Loucy (cell line): ENCODE results near the gene SLC24A1.

Experiments
- H2AFZ ChIP-seq: fragments of 200-600 bp; sonication (generic); 2 replicates; pipeline ENCODE4 v1.6.0; 2016; ENCODE audit warnings: antibody characterized with exemption, mild to moderate bottlenecking, low read length, moderate library complexity
- H3F3A ChIP-seq: fragments of 200-600 bp; 2 replicates; pipeline ENCODE4 v1.6.0; 2016; ENCODE audit warnings: antibody characterized with exemption, low read depth, mild to moderate bottlenecking
- H3K27me3 ChIP-seq: fragments of 200-600 bp; sonication (generic); 2 replicates; pipeline ENCODE4 v1.6.1; 2014; ENCODE audit warnings: low read length, mild to moderate bottlenecking; ENCODE audit not compliant: insufficient read depth, poor library complexity, severe bottlenecking
- H3K36me3 ChIP-seq: fragments of 200-600 bp; sonication (generic); 2 replicates; pipeline ENCODE4 v1.6.1; 2016; ENCODE audit warnings: low read length; ENCODE audit not compliant: insufficient read depth
- H3K4me1 ChIP-seq: fragments of 200-600 bp; sonication (generic); 2 replicates; pipeline ENCODE4 v1.5.1; 2014; ENCODE audit warnings: low read length, mild to moderate bottlenecking; ENCODE audit not compliant: insufficient read depth, poor library complexity, severe bottlenecking
- H3K4me2 ChIP-seq: fragments of 200-600 bp; sonication (generic); 2 replicates; pipeline ENCODE4 v1.6.0; 2014; ENCODE audit warnings: antibody characterized with exemption, low read length, low read depth, mild to moderate bottlenecking; ENCODE audit not compliant: poor library complexity, severe bottlenecking
- H3K4me3 ChIP-seq: fragments of 200-600 bp; sonication (generic); 2 replicates; pipeline ENCODE4 v1.5.1; 2014; ENCODE audit warnings: low read length, mild to moderate bottlenecking, mixed read lengths; ENCODE audit not compliant: poor library complexity, severe bottlenecking
- H3K79me2 ChIP-seq: fragments of 200-600 bp; sonication (generic); 2 replicates; pipeline ENCODE4 v1.6.1; 2014; ENCODE audit warnings: low read length; ENCODE audit not compliant: insufficient read depth
- H3K9ac ChIP-seq: fragments of 200-600 bp; sonication (generic); 2 replicates; pipeline ENCODE4 v1.6.0; 2014; ENCODE audit warnings: mild to moderate bottlenecking, low read depth, low read length, moderate library complexity; ENCODE audit not compliant: poor library complexity, severe bottlenecking
- H3K9me2 ChIP-seq: fragments of 200-600 bp; sonication (generic); replicated peaks from 2 replicates; pipeline ENCODE4 v1.6.1; 2016; ENCODE audit warnings: low read depth, low read length, mixed read lengths
- H3K9me3 ChIP-seq: fragments of 200-600 bp; sonication (generic); 2 replicates; pipeline ENCODE4 v1.6.1; 2014; ENCODE audit warnings: mild to moderate bottlenecking, antibody characterized with exemption, low read length, low read depth; ENCODE audit not compliant: insufficient read depth
- H4K20me1 ChIP-seq: fragments of 200-600 bp; sonication (generic); 2 replicates; pipeline ENCODE4 v1.6.0; 2014; ENCODE audit warnings: antibody characterized with exemption, low read length, mild to moderate bottlenecking; ENCODE audit not compliant: insufficient read depth, poor library complexity, severe bottlenecking
- EZH2phosphoT487 ChIP-seq: fragments of 200-600 bp; IDR thresholded peaks from 2 replicates; pipeline ENCODE4 v1.6.1; 2018; ENCODE audit warnings: antibody characterized with exemption, mild to moderate bottlenecking, moderate library complexity, borderline replicate concordance
- TF ChIP-seq, protein P1 (sequence below): fragments of 200-600 bp; sonication (generic); conservative IDR thresholded peaks from 2 replicates; pipeline ENCODE4 v1.5.1; 2014; ENCODE audit warnings: mild to moderate bottlenecking, antibody characterized with exemption, low read length

SLC24A1 gene

DNA sequence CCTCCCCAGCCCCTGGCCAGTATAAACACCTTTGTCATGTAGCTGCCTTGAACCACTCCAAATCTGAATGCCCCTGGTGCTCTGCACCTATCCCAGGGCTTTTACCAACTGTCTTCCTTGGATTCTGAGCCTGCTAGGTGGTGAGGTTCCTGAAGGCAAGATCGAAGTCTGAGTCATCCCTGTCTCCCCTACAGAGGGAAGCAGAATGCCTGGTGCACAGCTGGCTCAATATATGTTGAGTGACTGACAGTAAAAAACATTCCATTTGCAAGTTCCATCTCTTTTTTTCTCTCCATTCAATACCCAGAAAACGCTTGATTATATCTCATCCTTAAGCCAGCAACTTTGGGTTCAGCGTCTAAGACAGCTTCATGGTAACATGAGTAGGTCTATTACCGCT is 24.7 kb downstream of the SLC24A1 start:
- no peaks in the 10 kb centered on the region for H3K4me1 ChIP-seq
- H4K20me1 ChIP-seq = no peaks in the 10 kb centered on the region
- H3K9ac ChIP-seq = no peak overlapping the region
- H3K9me2 ChIP-seq = no peaks in the 10 kb centered on the region
- no peak overlapping the region for H3K4me3 ChIP-seq
- no peaks in the 10 kb centered on the region for H3K27me3 ChIP-seq
- no peaks in the 10 kb centered on the region; the same call in 1 of the 2 replicates for H3K36me3 ChIP-seq
- TF ChIP-seq, protein P1, sequence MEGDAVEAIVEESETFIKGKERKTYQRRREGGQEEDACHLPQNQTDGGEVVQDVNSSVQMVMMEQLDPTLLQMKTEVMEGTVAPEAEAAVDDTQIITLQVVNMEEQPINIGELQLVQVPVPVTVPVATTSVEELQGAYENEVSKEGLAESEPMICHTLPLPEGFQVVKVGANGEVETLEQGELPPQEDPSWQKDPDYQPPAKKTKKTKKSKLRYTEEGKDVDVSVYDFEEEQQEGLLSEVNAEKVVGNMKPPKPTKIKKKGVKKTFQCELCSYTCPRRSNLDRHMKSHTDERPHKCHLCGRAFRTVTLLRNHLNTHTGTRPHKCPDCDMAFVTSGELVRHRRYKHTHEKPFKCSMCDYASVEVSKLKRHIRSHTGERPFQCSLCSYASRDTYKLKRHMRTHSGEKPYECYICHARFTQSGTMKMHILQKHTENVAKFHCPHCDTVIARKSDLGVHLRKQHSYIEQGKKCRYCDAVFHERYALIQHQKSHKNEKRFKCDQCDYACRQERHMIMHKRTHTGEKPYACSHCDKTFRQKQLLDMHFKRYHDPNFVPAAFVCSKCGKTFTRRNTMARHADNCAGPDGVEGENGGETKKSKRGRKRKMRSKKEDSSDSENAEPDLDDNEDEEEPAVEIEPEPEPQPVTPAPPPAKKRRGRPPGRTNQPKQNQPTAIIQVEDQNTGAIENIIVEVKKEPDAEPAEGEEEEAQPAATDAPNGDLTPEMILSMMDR = no peak
- no peak for TF ChIP-seq EZH2phosphoT487
- H3F3A ChIP-seq = no peaks in the 10 kb centered on the region
- H3K79me2 ChIP-seq = no peaks in the 10 kb centered on the region
- no peak overlapping the region for H2AFZ ChIP-seq
- no peaks in the 10 kb centered on the region for H3K9me3 ChIP-seq
- H3K4me2 ChIP-seq = no peak overlapping the region

DNA sequence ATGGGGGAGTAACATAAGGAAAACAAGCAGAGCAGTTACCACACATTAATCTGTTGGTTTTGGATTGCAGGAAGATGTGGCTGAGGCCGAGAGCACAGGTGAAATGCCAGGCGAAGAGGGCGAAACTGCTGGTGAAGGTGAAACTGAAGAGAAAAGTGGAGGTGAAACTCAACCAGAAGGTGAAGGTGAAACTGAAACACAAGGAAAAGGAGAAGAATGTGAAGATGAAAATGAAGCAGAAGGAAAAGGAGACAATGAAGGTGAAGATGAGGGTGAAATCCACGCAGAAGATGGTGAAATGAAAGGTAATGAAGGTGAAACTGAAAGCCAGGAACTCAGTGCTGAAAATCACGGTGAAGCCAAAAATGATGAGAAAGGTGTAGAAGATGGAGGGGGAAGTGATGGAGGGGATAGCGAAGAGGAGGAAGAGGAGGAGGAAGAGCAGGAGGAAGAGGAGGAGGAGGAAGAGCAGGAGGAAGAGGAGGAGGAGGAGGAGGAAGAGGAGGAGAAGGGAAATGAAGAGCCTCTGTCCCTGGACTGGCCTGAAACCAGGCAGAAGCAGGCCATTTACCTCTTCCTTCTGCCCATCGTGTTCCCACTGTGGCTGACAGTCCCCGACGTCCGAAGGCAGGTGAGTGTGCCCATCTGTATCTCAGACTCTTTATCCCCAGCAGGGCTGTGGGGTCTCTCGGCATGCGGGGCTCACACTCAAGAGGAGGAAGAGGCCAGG is 28.7 kb downstream of the SLC24A1 start:
- TF ChIP-seq EZH2phosphoT487 = no peak
- TF ChIP-seq, protein P1 = no peak
- no peaks in the 10 kb centered on the region for H4K20me1 ChIP-seq

DNA sequence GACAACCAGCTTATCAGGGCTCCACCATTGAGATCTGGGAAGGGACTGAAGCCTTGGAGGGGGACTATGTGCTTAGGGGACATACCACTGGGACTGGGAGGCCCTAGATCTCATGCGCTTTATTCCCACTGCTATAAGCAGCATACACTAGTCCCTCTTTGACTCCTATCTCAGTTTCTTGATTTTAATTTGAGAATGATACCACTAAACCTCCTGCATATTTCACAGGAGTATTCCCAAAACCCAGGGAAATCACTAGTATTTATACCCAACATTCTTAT is 29.2 kb downstream of the SLC24A1 start:
- H3K9ac ChIP-seq = no peak overlapping the region
- TF ChIP-seq, protein P1 = no peak
- no peak for TF ChIP-seq EZH2phosphoT487
- H3K4me2 ChIP-seq = no peak overlapping the region
- no peak overlapping the region for H3K4me3 ChIP-seq
- H3K27me3 ChIP-seq = no peaks in the 10 kb centered on the region
- H3K79me2 ChIP-seq = no peaks in the 10 kb centered on the region
- no peaks in the 10 kb centered on the region for H3K9me2 ChIP-seq
- no peaks in the 10 kb centered on the region for H3K9me3 ChIP-seq
- H4K20me1 ChIP-seq = no peaks in the 10 kb centered on the region
- no peaks in the 10 kb centered on the region for H3F3A ChIP-seq
- no peak overlapping the region for H2AFZ ChIP-seq
- peaks cover 3% of the 10 kb centered on the region; the same call in 1 of the 2 replicates for H3K36me3 ChIP-seq
- H3K4me1 ChIP-seq = no peaks in the 10 kb centered on the region

More for the DNA sequence above, 28.7 kb downstream of the SLC24A1 start:
- Histone ChIP-seq H3K27me3 (no peaks in the 10 kb centered on the region), H3K36me3 (peaks cover 2% of the 10 kb centered on the region; the same call in 1 of the 2 replicates), H3K9me2 (no peaks in the 10 kb centered on the region), H2AFZ (no peak overlapping the region), H3K4me3 (no peak overlapping the region), H3K9ac (no peak overlapping the region), H3K9me3 (no peaks in the 10 kb centered on the region), H3K4me1 (no peaks in the 10 kb centered on the region), H3K4me2 (no peak overlapping the region), H3K79me2 (no peaks in the 10 kb centered on the region), H3F3A (no peaks in the 10 kb centered on the region)
